Endothelial cell of umbilical vein (primary cell): ENCODE results near the gene RAPH1. TPM values are rescaled to one million over a fixed set of nuclear protein-coding genes. Genes with fewer than 3 reads are reported as not detected.

Experiments used
- BruUV-seq: library from RNA; stranded (reverse); fragments of 400-500 nt; replicated peaks from 2 replicates; lab custom pipeline; 2021; lab: Mats Ljungman, UMichigan
- CTCF ChIA-PET: fragments of 300-600, 350-600 bp; sonication (Branson Sonifier 250); formaldehyde crosslinking; loops from one replicate; lab custom pipeline; 2021; ENCODE audit warnings: antibody characterized with exemption, inconsistent platforms; lab: Charles Lee
- POLR2A ChIA-PET: fragments of 300-600, 350-600 bp; sonication (Branson Sonifier 250); formaldehyde crosslinking; loops from one replicate; lab custom pipeline; 2021; ENCODE audit warnings: antibody characterized with exemption, inconsistent platforms; lab: Charles Lee
- DNase-seq: peaks from one replicate; pipeline ENCODE4 v3.0.0-alpha.2; 2011; ENCODE audit warnings: low read depth, low spot score
- FAIRE-seq: peaks from 2 replicates; lab custom pipeline; 2011; peaks lifted over from hg19 to GRCh38; lab: Jason Lieb, UNC
- H2AFZ ChIP-seq: 2 replicates; pipeline ENCODE4 v1.6.0; 2012; ENCODE audit warnings: low read depth, low read length, control low read depth, inconsistent platforms
- H3K27ac ChIP-seq: 2 replicates; pipeline ENCODE4 v1.5.1; 2011; ENCODE audit warnings: low read depth, mild to moderate bottlenecking, control low read depth, low read length, moderate library complexity; ENCODE audit not compliant: insufficient read depth
- H3K27me3 ChIP-seq, 2 experiments: 2 replicates each; pipeline versions ENCODE4 v1.6.0 to v1.6.1; 2011; ENCODE audit warnings: low read length in 2 of 2, mixed read lengths in 1 of 2; ENCODE audit not compliant: control insufficient read depth in 2 of 2, insufficient read depth in 2 of 2
- H3K36me3 ChIP-seq, 2 experiments: 2 replicates in 1 of 2; 3 replicates in 1 of 2; pipeline ENCODE4 v1.5.1; 2011; ENCODE audit warnings: low read length in 2 of 2, mild to moderate bottlenecking in 1 of 2, moderate library complexity in 1 of 2; ENCODE audit not compliant: control insufficient read depth in 2 of 2, insufficient read depth in 2 of 2; ENCODE audit errors: extremely low read depth in 1 of 2
- H3K4me1 ChIP-seq: 3 replicates; pipeline ENCODE4 v1.5.1; 2011; ENCODE audit warnings: mild to moderate bottlenecking, low read length; ENCODE audit not compliant: control insufficient read depth, insufficient read depth; ENCODE audit errors: extremely low read depth
- H3K4me2 ChIP-seq: 2 replicates; pipeline ENCODE4 v1.6.1; 2011; ENCODE audit warnings: low read length, control low read depth, mixed read lengths; ENCODE audit not compliant: insufficient read depth
- H3K4me3 ChIP-seq, 3 experiments: fragments of 200-600 bp in 1 of 3; sonication (generic), shearing (Covaris generic) in 1 of 3; replicated peaks in 1 of 3; 2 replicates each; pipeline ENCODE4 v1.5.1; 2011 to 2016; ENCODE audit warnings: control low read depth in 3 of 3, low read length in 3 of 3, mild to moderate bottlenecking in 2 of 3, inconsistent platforms in 1 of 3, low read depth in 1 of 3, moderate library complexity in 1 of 3; ENCODE audit not compliant: insufficient read depth in 1 of 3
- H3K79me2 ChIP-seq: 2 replicates; pipeline ENCODE4 v1.6.0; 2012; ENCODE audit warnings: low read length, inconsistent platforms; ENCODE audit not compliant: control insufficient read depth, insufficient read depth
- H3K9ac ChIP-seq: replicated peaks from 2 replicates; pipeline ENCODE3; 2011; ENCODE audit warnings: low read length, control low read depth; ENCODE audit not compliant: insufficient read depth; ENCODE audit errors: extremely low read depth
- H3K9me1 ChIP-seq: replicated peaks from 3 replicates; pipeline ENCODE4 v1.6.0; 2011; ENCODE audit warnings: mild to moderate bottlenecking, low read length; ENCODE audit not compliant: control insufficient read depth, insufficient read depth; ENCODE audit errors: extremely low read depth
- H3K9me3 ChIP-seq: replicated peaks from 2 replicates; pipeline ENCODE4 v1.5.1; 2012; ENCODE audit warnings: low read length, inconsistent platforms; ENCODE audit not compliant: control insufficient read depth, insufficient read depth
- H4K20me1 ChIP-seq: replicated peaks from 2 replicates; pipeline ENCODE3; 2011; ENCODE audit warnings: mild to moderate bottlenecking, low read length; ENCODE audit not compliant: control insufficient read depth, insufficient read depth; ENCODE audit errors: extremely low read depth
- EZH2 ChIP-seq: IDR thresholded peaks from 2 replicates; pipeline ENCODE4 v1.6.1; 2012; ENCODE audit warnings: borderline replicate concordance, low read depth, mild to moderate bottlenecking, moderate library complexity, low read length, inconsistent platforms; ENCODE audit not compliant: severe bottlenecking
- FOS ChIP-seq: IDR thresholded peaks from 2 replicates; pipeline ENCODE4 v1.6.1; 2011; ENCODE audit warnings: mild to moderate bottlenecking, low read length, moderate library complexity, borderline replicate concordance; ENCODE audit not compliant: insufficient read depth
- GATA2 ChIP-seq: IDR thresholded peaks from 2 replicates; pipeline ENCODE4 v1.7.0; 2011; ENCODE audit warnings: low read depth, mild to moderate bottlenecking, moderate library complexity, mixed read lengths, low read length; ENCODE audit not compliant: insufficient read length, insufficient read depth
- MAX ChIP-seq: IDR thresholded peaks from 2 replicates; pipeline ENCODE4 v1.6.1; 2011; ENCODE audit not compliant: insufficient read depth, insufficient read length
- POLR2A ChIP-seq: IDR thresholded peaks from 2 replicates; pipeline ENCODE4 v1.6.1; 2012; ENCODE audit warnings: low read depth, mild to moderate bottlenecking, control low read depth, low read length
- POLR2AphosphoS5 ChIP-seq: IDR thresholded peaks from 2 replicates; pipeline ENCODE4 v1.6.1; 2012; ENCODE audit warnings: low read depth, mild to moderate bottlenecking, control low read depth, low read length, moderate library complexity; ENCODE audit not compliant: insufficient read depth
- dilution Hi-C: fragments of 300-500 bp; cut with MboI; formaldehyde crosslinking; loops from one replicate; pipeline ENCODE4 v1.15.0; 2019; ENCODE audit warnings: low sequenced_read_pairs; ENCODE audit not compliant: extremely low pct_ligation_motif_present
- intact Hi-C: fragments of 100-400 bp; cut with micrococcal nuclease; formaldehyde crosslinking; loops from one replicate; pipeline ENCODE4 v1.10.0; 2022
- polyA plus RNA-seq, 4 experiments: library from polyadenylated mRNA; depleted of rRNA in 3 of 4; stranded (reverse) in 3 of 4; unstranded in 1 of 4; fragments of >200 nt; gene quantifications; 2 replicates each; pipeline versions ENCODE4 v1.2.1 to v1.2.3, GENCODE V29; 2011 to 2012; ENCODE audit warnings: missing spikeins in 1 of 4
- total RNA-seq: library from RNA; stranded (reverse); gene quantifications from 2 replicates; pipeline ENCODE4 v1.2.3, GENCODE V29; 2021

RAPH1 gene
- total and polyA plus RNA-seq, 2 donors (not counting 3 experiments of a cell fraction or from before 2014, with no cell fraction given): 5.1 to 59.5 TPM

GRCh38 chr2:203344667-203345066, 190.4 kb downstream of the RAPH1 start:
- peaks cover 23% of the 10 kb centered on the region for H3K4me1 ChIP-seq
- no peaks in the 10 kb centered on the region for H3K27me3 ChIP-seq
- no peaks in the 10 kb centered on the region for H3K9me3 ChIP-seq
- H3K27ac ChIP-seq: no peak overlapping the region
- H3K36me3 ChIP-seq: no peaks in the 10 kb centered on the region
- FAIRE-seq (no peak), DNase-seq (no peak)
- no peak overlapping the region for H2AFZ ChIP-seq
- ChIA-PET CTCF (no interaction called here), POLR2A (no interaction called here)
- no peak overlapping the region for H3K4me2 ChIP-seq
- intact Hi-C loops: no loop called here
- TF ChIP-seq POLR2A: no peak
- no peak for TF ChIP-seq FOS
- TF ChIP-seq MAX: no peak
- TF ChIP-seq EZH2: no peak
- no peak for TF ChIP-seq POLR2AphosphoS5
- no peak for TF ChIP-seq GATA2
- no peak overlapping the region for H3K4me3 ChIP-seq
- no peaks in the 10 kb centered on the region for H3K9me1 ChIP-seq
- no peaks in the 10 kb centered on the region for H4K20me1 ChIP-seq
- BruUV-seq: no TSS peak
- dilution Hi-C loops: no loop called here
- peaks cover 54% of the 10 kb centered on the region for H3K79me2 ChIP-seq
- no peak overlapping the region for H3K9ac ChIP-seq

Other genes with a start within 250 kb of the RAPH1 start
- gene ABI2, start 206.9 kb downstream of the RAPH1 start, total RNA-seq: 61.0 and 74.4 TPM in 2 replicates
- 30.9 and 35.7 TPM in 2 replicates for gene ABI2, start 206.9 kb downstream of the RAPH1 start, polyA plus RNA-seq
- 0.15 TPM in 1 of 2 replicates, not detected in the other for gene CD28, start 171.3 kb upstream of the RAPH1 start, total RNA-seq
- not detected in 2 replicates for gene CD28, start 171.3 kb upstream of the RAPH1 start, polyA plus RNA-seq